Left ventricle myocardium inferior (tissue), 1 donor: Measurements from ENCODE around the gene DCLK2. TPM values are rescaled to one million over a fixed set of nuclear protein-coding genes. Genes with fewer than 3 reads are reported as not detected.

Experiments
- DNase-seq: peaks from one replicate; pipeline ENCODE4 v3.0.0-alpha.2; 2020
- H3K27ac ChIP-seq: fragments of 200-600 bp; replicated peaks from 2 replicates; pipeline ENCODE4 v1.8.0; 2021
- H3K27me3 ChIP-seq: fragments of 200-600 bp; 2 replicates; pipeline ENCODE4 v1.8.0; 2021; ENCODE audit warnings: low read depth
- H3K36me3 ChIP-seq: fragments of 200-600 bp; 2 replicates; pipeline ENCODE4 v1.8.0; 2021
- H3K4me1 ChIP-seq: fragments of 200-600 bp; 2 replicates; pipeline ENCODE4 v1.8.0; 2021
- H3K4me3 ChIP-seq: fragments of 200-600 bp; 2 replicates; pipeline ENCODE4 v1.8.0; 2021; ENCODE audit warnings: mild to moderate bottlenecking, moderate library complexity
- H3K9me3 ChIP-seq: fragments of 200-600 bp; replicated peaks from 2 replicates; pipeline ENCODE4 v1.8.0; 2021
- intact Hi-C: fragments of 100-400 bp; cut with micrococcal nuclease; formaldehyde crosslinking; loops from one replicate; pipeline ENCODE4 v1.11.0; 2022
- total RNA-seq: library from RNA; stranded (reverse); fragmentation: NEBNext Ultra II Directional; extraction: Animal tissue kit (Norgen Biotek cat#: 25700); gene quantifications from one replicate; pipeline ENCODE4 v1.2.1, GENCODE V29; 2021
- TF ChIP-seq, protein P1 (sequence below): fragments of 200-600 bp; IDR thresholded peaks from 2 replicates; pipeline ENCODE4 v1.8.0; 2021; ENCODE audit warnings: antibody characterized with exemption, mild to moderate bottlenecking, borderline replicate concordance
- donor health status: DM: no; HTN: yes; CAD: no; lungs with severe emphysema.

Gene DCLK2
- total RNA-seq, 1 donor from 2014 or later = 21.9 TPM

- H3K27ac ChIP-seq = peak overlapping the region; percentile 31
Observed at GRCh38 chr4:150206265-150206664, 128.0 kb downstream of the DCLK2 start.

DNA sequence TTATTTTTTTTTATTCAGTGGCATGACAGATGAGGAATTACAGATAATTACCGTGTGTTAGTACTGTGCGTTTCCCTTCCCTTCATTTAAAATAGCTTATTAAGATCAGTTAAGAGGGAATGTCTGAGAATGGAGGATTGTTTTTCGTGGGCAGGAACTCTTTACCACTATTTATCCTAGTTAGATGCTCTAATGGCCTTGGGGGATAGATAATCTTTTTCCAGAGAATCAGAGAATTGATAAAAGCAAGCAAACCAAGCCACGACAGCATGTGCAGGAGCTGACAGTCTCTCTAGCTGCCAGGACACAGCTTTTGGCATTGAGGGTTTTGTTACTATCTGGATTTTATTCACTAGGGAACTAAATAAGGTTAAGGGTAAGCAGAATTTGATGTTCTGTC, 128.7 kb downstream of the DCLK2 start:
- TF ChIP-seq, protein P1, sequence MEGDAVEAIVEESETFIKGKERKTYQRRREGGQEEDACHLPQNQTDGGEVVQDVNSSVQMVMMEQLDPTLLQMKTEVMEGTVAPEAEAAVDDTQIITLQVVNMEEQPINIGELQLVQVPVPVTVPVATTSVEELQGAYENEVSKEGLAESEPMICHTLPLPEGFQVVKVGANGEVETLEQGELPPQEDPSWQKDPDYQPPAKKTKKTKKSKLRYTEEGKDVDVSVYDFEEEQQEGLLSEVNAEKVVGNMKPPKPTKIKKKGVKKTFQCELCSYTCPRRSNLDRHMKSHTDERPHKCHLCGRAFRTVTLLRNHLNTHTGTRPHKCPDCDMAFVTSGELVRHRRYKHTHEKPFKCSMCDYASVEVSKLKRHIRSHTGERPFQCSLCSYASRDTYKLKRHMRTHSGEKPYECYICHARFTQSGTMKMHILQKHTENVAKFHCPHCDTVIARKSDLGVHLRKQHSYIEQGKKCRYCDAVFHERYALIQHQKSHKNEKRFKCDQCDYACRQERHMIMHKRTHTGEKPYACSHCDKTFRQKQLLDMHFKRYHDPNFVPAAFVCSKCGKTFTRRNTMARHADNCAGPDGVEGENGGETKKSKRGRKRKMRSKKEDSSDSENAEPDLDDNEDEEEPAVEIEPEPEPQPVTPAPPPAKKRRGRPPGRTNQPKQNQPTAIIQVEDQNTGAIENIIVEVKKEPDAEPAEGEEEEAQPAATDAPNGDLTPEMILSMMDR = no peak
- Histone ChIP-seq H3K4me3 (no peak overlapping the region), H3K9me3 (no peaks in the 10 kb centered on the region), H3K36me3 (no peaks in the 10 kb centered on the region), H3K27me3 (no peaks in the 10 kb centered on the region), H3K4me1 (peaks cover 55% of the 10 kb centered on the region), H3K27ac (peak overlapping the region; percentile 31)
- intact Hi-C loops = no loop called here
- DNase-seq = no peak

More at GRCh38 chr4:150206265-150206664, 128.0 kb downstream of the DCLK2 start:
- no peak overlapping the region for H3K4me3 ChIP-seq
- H3K36me3 ChIP-seq = no peaks in the 10 kb centered on the region
- intact Hi-C loops = no loop called here
- DNase-seq = no peak
- H3K27me3 ChIP-seq = no peaks in the 10 kb centered on the region
- H3K9me3 ChIP-seq = no peaks in the 10 kb centered on the region
- peaks cover 48% of the 10 kb centered on the region for H3K4me1 ChIP-seq
- TF ChIP-seq, protein P1 = no peak

- TF ChIP-seq, protein P1 = no peak
Observed at GRCh38 chr4:150207871-150208270, 129.6 kb downstream of the DCLK2 start.

DNA sequence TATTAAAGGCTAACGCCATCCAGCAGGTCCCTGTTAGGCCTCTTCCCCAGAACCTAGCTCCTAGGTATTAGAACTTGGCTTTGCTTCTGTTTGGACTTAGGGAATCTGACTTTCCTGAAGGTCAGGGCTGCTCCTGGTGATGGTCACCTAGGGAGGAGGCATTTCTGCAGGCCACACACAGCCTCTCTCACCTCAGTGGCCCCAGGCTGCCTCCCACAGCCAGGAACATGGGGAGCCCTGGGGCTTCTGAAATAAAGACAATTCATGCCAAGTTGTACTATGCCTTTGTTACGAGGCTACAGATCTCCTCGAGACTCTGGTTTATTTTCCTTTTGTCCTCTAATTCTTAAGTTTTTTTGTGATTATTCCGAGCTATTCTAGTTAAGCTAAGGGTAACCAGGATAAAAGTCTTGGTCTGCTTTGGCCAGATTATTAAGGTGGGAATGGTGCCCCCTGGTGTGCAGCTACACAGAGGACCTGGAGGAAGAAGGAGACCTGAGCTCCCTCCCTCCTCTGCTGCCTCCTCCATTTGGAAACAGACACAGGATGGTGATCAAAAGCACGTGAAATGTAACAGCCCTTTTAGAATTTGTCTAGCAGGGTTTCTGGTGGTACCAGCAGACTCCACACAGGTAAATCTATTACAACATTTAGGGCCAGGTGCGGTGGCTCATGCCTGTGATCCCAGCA, 131.0 kb downstream of the DCLK2 start:
- DNase-seq = peak; percentile 68
- Histone ChIP-seq H3K9me3 (no peaks in the 10 kb centered on the region), H3K36me3 (no peaks in the 10 kb centered on the region), H3K27ac (no peak overlapping the region), H3K27me3 (no peaks in the 10 kb centered on the region), H3K4me1 (peaks cover 68% of the 10 kb centered on the region), H3K4me3 (no peak overlapping the region)
- intact Hi-C loops = loop anchor here (2.0 kb wide), 1 partner anchor 198 kb away; no protein-coding TSS in a partner anchor
- TF ChIP-seq, protein P1 = peak; percentile 75

More at GRCh38 chr4:150207871-150208270, 129.6 kb downstream of the DCLK2 start:
- Histone ChIP-seq H3K9me3 (no peaks in the 10 kb centered on the region), H3K4me3 (no peak overlapping the region), H3K27ac (no peak overlapping the region), H3K27me3 (no peaks in the 10 kb centered on the region), H3K36me3 (no peaks in the 10 kb centered on the region), H3K4me1 (peaks cover 64% of the 10 kb centered on the region)
- no peak for DNase-seq
- intact Hi-C loops = loop anchor here (2.0 kb wide), 1 partner anchor 197 kb away; no protein-coding TSS in a partner anchor

DNA sequence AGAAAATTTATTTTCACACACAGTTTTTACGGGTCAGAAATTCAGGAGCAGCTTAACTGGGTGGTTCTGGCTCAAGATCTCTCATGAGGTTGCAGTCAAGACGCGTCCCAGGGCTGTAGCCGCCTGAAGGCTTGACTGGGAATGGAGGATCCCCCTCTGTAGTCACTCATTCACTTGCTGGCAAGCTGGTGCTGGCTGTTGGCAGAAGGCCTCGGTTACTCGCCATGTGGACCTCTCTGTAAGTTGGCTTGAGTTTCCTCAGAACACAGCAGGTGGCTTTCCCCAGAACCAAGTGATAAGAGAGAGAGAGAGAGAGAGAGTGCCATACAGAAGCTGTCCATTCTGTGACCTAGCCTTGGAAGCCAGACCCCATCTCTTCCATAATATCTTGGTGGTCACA, 132.8 kb downstream of the DCLK2 start:
- Histone ChIP-seq H3K9me3 (no peaks in the 10 kb centered on the region), H3K4me3 (no peak overlapping the region), H3K36me3 (no peaks in the 10 kb centered on the region), H3K27me3 (no peaks in the 10 kb centered on the region), H3K27ac (peak overlapping the region; percentile 27), H3K4me1 (peaks cover 66% of the 10 kb centered on the region)
- DNase-seq = no peak
- TF ChIP-seq, protein P1 = no peak
- intact Hi-C loops = no loop called here
